GM12873 (cell line): ENCODE data around the gene GTF3C1.

Experiments
- CTCF ChIP-seq: IDR thresholded peaks from 2 replicates; pipeline ENCODE4 v1.5.1; 2012; ENCODE audit warnings: low read depth, mild to moderate bottlenecking, moderate library complexity, low read length, control low read depth; ENCODE audit not compliant: insufficient read depth; ENCODE audit errors: missing control alignments

Gene GTF3C1

GRCh38 chr16:27462846-27463682 is 86.6 kb downstream of the GTF3C1 start:
- TF ChIP-seq CTCF = no peak

- TF ChIP-seq CTCF = no peak
Measured at GRCh38 chr16:27462200-27462845, 87.4 kb downstream of the GTF3C1 start.

GRCh38 chr16:27461483-27462171 is 88.1 kb downstream of the GTF3C1 start:
- no peak for TF ChIP-seq CTCF

GRCh38 chr16:27460663-27461482 is 88.8 kb downstream of the GTF3C1 start:
- no peak for TF ChIP-seq CTCF

- no peak for TF ChIP-seq CTCF
Measured at GRCh38 chr16:27460213-27460612, 89.5 kb downstream of the GTF3C1 start.

GRCh38 chr16:27458987-27459688 is 90.6 kb downstream of the GTF3C1 start:
- TF ChIP-seq CTCF = no peak
